Measurements from ENCODE around the gene AGGF1. TPM values are rescaled to one million over a fixed set of nuclear protein-coding genes. Genes with fewer than 3 reads are reported as not detected.

Gene AGGF1
- total and polyA plus RNA-seq, 5 donors, result 7.6 to 14.7 (median 14.6) TPM

DNA sequence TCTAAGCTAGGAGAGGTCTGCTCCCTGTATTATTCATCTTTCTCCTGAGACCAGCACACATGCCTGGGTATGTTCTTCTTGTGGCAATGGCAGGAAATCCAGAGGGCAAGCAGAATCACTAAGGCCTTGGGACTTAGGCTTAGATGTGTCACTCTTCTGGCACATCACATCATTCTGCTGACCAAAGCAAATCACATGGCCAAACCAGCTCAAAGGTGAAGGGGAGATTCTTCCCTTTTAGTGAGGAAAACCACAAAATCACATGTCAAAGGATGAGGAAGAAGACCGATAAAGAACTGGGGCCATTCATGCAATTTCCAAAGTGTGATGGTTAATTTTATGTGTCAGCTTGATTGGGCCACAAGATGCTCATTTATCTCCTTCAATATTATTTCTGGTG lies 5.7 kb upstream of the AGGF1 start:
- intact Hi-C loops (cut with DNase I), result no loop called here
- Histone ChIP-seq H3K4me3 (ENCODE audit: low read length) (no peak overlapping the region), H3K27ac (ENCODE audit: low read length) (no peak overlapping the region), H3K27me3 (ENCODE audit: control insufficient read depth, insufficient read depth) (no peaks in the 10 kb centered on the region), H3K9me3 (ENCODE audit: control insufficient read depth, low read length) (no peaks in the 10 kb centered on the region), H3K4me1 (ENCODE audit: control insufficient read depth, insufficient read depth, low read length) (no peaks in the 10 kb centered on the region)
- ATAC-seq (no peak), DNase-seq (no peak)
- 89% methylated on average over 1 of the region's 1 CpG for WGBS

DNA sequence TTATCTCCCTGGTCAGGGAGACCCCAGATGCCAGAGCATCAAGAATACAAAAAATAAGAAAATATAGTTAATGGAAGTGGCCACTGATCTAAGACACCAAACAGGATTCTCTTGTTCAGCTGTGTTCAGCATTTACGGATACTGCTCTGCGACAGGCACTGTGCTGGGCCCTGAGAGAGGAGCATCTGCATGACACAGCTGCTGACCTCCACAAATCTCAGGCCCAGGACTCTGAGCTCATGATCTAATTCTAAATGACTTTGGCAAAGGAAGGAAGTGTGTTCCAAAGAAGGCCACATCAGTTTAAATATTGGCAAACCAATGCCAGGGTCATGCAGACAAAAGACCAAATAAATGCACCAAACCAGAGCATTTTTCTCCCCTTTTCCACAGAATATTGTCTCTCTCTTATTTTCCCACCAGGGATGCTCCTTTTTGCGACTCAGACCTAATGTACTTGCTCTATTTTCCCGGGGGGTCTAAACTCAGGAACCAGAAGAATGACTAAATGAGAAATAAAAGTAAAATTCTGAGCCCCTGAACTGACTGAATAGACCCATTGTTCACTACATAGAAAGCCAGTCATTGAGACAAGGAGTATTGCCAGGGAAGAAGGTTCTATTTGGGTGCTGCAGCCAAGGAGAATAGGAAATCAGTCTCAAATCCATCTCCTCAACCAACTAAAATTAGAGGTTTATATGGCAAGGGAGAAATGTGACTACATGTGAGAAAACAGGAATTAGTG lies 1.4 kb upstream of the AGGF1 start:
- 98% methylated on average over 4 of the region's 4 CpGs for WGBS
- ATAC-seq (no peak), DNase-seq (no peak)
- peaks cover 2% of the 10 kb centered on the region for H3K4me1 ChIP-seq (ENCODE audit: control insufficient read depth, insufficient read depth, low read length)
- H3K4me3 ChIP-seq (ENCODE audit: low read length), result no peak overlapping the region
- no peak overlapping the region for H3K27ac ChIP-seq (ENCODE audit: low read length)
- intact Hi-C loops (cut with DNase I), result no loop called here
- H3K27me3 ChIP-seq (ENCODE audit: control insufficient read depth, insufficient read depth), result no peaks in the 10 kb centered on the region
- no peaks in the 10 kb centered on the region for H3K9me3 ChIP-seq (ENCODE audit: control insufficient read depth, low read length)

DNA sequence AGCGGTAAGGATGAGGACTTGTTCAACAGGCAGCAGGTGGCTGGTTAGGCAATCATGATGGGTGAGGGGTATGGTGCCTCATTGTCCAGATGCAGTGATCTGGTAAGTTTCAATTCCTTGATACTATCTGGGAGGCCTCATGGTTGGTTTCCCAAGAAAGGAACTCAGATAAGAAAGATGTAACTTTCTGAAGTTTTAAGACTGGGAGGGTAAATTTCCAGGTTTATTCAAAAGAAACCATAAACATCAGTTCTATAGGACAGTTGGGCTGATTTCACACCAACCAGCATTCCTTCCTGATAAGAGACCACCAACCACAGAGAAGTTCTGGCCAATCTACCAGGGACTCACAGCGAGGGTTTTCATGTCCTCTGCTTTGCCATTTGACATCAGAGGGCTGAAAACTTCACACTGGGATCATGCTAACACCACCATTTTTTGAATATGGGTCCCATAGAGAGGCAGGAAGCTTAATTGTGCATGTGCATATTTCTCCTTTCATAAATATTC lies 773 bp upstream of the AGGF1 start:
- intact Hi-C loops (cut with DNase I), result no loop called here
- H3K4me1 ChIP-seq (ENCODE audit: control insufficient read depth, insufficient read depth, low read length), result peaks cover 2% of the 10 kb centered on the region
- H3K4me3 ChIP-seq (ENCODE audit: low read length), result peak overlapping the region; percentile 69
- H3K9me3 ChIP-seq (ENCODE audit: control insufficient read depth, low read length), result no peaks in the 10 kb centered on the region
- WGBS, result 97% methylated on average over 2 of the region's 2 CpGs
- H3K27me3 ChIP-seq (ENCODE audit: control insufficient read depth, insufficient read depth), result no peaks in the 10 kb centered on the region
- ATAC-seq, result no peak
- peak overlapping the region; percentile 66 for H3K27ac ChIP-seq (ENCODE audit: low read length)
- no peak for DNase-seq

DNA sequence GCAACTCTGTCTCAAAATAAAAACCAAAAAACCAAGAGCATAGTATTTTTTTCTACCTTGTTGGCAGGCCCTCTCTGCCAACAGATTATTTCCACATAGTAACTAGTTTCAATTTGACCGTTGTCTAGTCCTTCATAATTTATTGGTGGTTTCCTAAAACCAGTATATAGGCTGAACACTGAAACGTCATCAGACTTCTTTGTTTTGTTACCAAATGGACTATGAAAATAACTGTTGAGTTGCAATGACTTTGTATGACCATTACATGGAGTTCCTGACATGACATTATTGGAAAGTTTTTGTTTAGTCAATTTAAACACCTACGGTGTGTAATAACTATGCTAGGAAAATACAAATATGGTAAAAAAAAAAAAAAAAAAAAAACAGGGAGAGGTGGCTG lies 1.7 kb downstream of the AGGF1 start:
- ATAC-seq, result no peak
- intact Hi-C loops (cut with DNase I), result no loop called here

DNA sequence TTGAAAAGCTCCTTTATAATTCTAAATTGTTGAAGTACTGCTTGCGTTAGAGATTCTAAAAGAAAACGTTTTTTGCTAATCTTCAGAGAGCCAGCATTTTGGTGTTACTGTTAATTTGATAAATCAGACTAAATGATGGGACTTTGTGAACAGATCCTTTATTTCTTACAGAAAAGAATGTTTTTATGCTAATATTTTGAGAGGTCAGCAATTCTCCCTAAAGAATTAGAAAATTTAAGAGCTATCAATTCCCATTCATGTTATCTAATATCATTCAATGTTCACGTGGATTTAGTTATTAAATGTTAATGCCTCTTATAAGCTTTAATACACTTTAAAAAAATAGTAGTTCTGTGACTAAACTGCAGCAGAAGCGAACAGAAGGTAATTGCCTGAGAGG lies 2.4 kb downstream of the AGGF1 start:
- intact Hi-C loops (cut with DNase I), result no loop called here
- Histone ChIP-seq H3K4me1 (ENCODE audit: control insufficient read depth, insufficient read depth, low read length) (peaks cover 2% of the 10 kb centered on the region), H3K4me3 (ENCODE audit: low read length) (no peak overlapping the region), H3K27ac (ENCODE audit: low read length) (no peak overlapping the region), H3K9me3 (ENCODE audit: control insufficient read depth, low read length) (no peaks in the 10 kb centered on the region), H3K27me3 (ENCODE audit: control insufficient read depth, insufficient read depth) (no peaks in the 10 kb centered on the region)
- WGBS, result 76% methylated on average over 4 of the region's 4 CpGs
- ATAC-seq, result no peak
- DNase-seq, result no peak

More for the DNA sequence above, 1.7 kb downstream of the AGGF1 start:
- 90% methylated on average over 3 of the region's 3 CpGs for WGBS
- H3K9me3 ChIP-seq (ENCODE audit: control insufficient read depth, low read length), result no peaks in the 10 kb centered on the region
- DNase-seq, result no peak
- no peak overlapping the region for H3K4me3 ChIP-seq (ENCODE audit: low read length)
- H3K27me3 ChIP-seq (ENCODE audit: control insufficient read depth, insufficient read depth), result no peaks in the 10 kb centered on the region
- H3K4me1 ChIP-seq (ENCODE audit: control insufficient read depth, insufficient read depth, low read length), result peaks cover 2% of the 10 kb centered on the region
- H3K27ac ChIP-seq (ENCODE audit: low read length), result no peak overlapping the region

DNA sequence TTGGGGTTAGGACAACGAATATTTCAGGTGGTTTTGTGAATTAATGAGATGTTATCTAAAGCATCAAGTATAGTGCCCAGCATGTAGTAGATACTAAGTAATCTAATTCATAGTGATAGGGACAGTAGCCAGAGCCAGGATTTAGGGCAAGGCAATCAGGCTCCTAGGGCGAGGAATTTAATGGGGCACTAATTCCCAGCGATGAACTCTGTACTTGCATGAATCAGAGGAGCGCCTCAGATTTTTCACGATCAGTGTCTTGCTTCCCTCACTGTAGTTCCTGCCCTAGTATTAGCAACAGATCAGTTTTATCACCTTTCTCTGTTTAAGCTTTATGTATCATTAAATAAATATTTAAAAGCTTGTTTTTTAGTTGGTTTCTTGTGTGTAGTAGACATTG lies 3.1 kb downstream of the AGGF1 start:
- intact Hi-C loops (cut with DNase I), result no loop called here
- no peak overlapping the region for H3K27ac ChIP-seq (ENCODE audit: low read length)
- no peaks in the 10 kb centered on the region for H3K27me3 ChIP-seq (ENCODE audit: control insufficient read depth, insufficient read depth)
- no peak overlapping the region for H3K4me3 ChIP-seq (ENCODE audit: low read length)
- H3K9me3 ChIP-seq (ENCODE audit: control insufficient read depth, low read length), result no peaks in the 10 kb centered on the region
- ATAC-seq, result no peak
- DNase-seq, result no peak
- 90% methylated on average over 5 of the region's 5 CpGs for WGBS
- peaks cover 2% of the 10 kb centered on the region for H3K4me1 ChIP-seq (ENCODE audit: control insufficient read depth, insufficient read depth, low read length)

DNA sequence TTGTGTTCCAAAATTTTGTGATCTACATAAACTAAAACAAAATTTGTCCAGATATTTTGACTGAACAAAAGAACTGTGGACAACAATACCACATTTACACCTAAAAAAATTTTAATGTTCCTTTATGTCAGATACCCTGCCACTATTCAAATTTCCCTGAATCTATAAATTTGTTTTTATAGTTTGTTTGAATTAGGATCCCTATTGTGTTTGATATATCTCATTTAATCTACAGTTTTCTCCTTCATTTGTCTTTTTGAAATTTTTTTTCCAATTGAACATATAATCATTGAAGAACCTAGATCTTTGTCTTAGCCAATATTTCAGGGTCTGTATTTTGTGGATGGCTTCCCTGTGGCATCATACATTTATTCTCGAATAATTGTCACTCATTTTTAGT lies 5.7 kb downstream of the AGGF1 start:
- WGBS, result 90% methylated on average over 1 of the region's 1 CpG
- Histone ChIP-seq H3K27ac (ENCODE audit: low read length) (no peak overlapping the region), H3K9me3 (ENCODE audit: control insufficient read depth, low read length) (no peaks in the 10 kb centered on the region), H3K27me3 (ENCODE audit: control insufficient read depth, insufficient read depth) (no peaks in the 10 kb centered on the region), H3K4me1 (ENCODE audit: control insufficient read depth, insufficient read depth, low read length) (peaks cover 2% of the 10 kb centered on the region), H3K4me3 (ENCODE audit: low read length) (no peak overlapping the region)
- DNase-seq (no peak), ATAC-seq (no peak)
- intact Hi-C loops (cut with DNase I), result no loop called here

DNA sequence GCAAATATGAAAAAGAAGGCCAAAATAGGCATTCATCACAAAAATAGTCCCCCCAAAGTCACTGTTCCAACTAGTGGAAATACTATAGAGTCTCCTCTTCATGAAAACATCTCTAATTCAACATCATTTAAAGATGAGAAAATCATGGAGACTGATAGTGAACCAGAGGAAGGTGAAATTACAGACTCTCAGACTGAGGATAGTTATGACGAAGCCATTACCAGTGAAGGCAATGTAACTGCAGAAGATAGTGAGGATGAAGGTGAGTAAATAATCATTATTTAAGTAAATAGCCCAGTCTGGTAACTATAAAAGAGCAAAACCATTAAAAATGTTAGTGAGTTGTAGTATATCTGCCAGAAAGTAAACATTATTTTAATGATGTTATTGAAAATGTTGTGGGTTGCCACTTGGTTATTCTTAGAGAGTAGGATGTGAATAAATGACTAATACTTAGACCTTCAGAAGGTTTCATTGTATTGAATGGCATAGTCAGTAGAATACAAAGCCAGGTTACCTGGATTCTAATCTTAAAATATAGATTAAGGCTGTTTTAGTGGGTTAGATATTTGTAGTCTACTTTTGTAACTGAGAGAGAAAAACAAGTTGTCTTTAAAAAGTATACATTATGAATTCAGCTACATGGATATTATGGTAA lies 16.3 kb downstream of the AGGF1 start:
- no peak overlapping the region for H3K27ac ChIP-seq (ENCODE audit: low read length)
- WGBS, result 99% methylated on average over 1 of the region's 1 CpG
- no peaks in the 10 kb centered on the region for H3K9me3 ChIP-seq (ENCODE audit: control insufficient read depth, low read length)
- H3K27me3 ChIP-seq (ENCODE audit: control insufficient read depth, insufficient read depth), result no peaks in the 10 kb centered on the region
- intact Hi-C loops (cut with DNase I), result no loop called here
- ATAC-seq (no peak), DNase-seq (no peak)
- no peak overlapping the region for H3K4me3 ChIP-seq (ENCODE audit: low read length)
- no peaks in the 10 kb centered on the region for H3K4me1 ChIP-seq (ENCODE audit: control insufficient read depth, insufficient read depth, low read length)

DNA sequence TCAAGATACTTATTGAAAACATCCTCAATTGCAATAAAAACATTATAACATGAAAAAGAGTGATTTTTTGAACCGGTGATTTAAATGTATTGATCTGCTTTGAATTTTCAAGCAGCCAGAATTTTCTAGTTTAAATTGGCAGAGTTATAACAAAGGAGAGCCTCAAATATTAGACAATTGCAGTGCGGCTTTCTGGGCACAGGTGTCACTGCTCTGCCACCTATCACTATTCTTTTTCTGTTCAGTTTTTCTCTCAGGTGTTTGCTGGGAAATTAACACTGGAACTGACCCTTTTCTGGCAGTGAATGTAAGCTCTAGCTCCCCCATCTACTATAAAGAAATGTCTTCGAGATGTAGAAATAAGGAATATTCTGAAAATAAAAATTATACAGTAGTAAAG lies 33.8 kb downstream of the AGGF1 start:
- Histone ChIP-seq H3K4me1 (ENCODE audit: control insufficient read depth, insufficient read depth, low read length) (no peaks in the 10 kb centered on the region), H3K9me3 (ENCODE audit: control insufficient read depth, low read length) (no peaks in the 10 kb centered on the region), H3K27me3 (ENCODE audit: control insufficient read depth, insufficient read depth) (no peaks in the 10 kb centered on the region), H3K27ac (ENCODE audit: low read length) (no peak overlapping the region), H3K4me3 (ENCODE audit: low read length) (no peak overlapping the region)
- DNase-seq, result no peak
- WGBS, result 74% methylated on average over 3 of the region's 3 CpGs
- intact Hi-C loops (cut with DNase I), result no loop called here
- ATAC-seq, result no peak

DNA sequence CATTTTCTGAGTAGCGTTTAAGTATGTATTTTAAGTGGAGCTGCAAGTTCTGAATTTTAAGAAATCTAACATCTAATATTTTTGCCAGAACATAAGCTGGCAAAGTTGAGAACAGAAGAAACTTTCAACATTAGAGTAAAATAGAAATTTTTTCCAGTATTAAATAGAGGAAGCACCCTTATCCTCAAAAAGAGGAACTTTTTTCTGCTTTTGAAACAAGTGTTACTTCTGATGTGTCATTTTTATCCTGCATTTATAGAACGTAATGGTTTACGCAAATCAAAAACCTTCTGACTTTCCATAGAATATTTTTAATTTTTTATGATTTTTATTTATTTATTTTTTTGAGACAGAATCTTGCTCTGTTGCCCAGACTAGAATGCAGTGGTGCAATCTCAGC lies 35.1 kb downstream of the AGGF1 start:
- Histone ChIP-seq H3K4me3 (ENCODE audit: low read length) (no peak overlapping the region), H3K4me1 (ENCODE audit: control insufficient read depth, insufficient read depth, low read length) (no peaks in the 10 kb centered on the region), H3K27me3 (ENCODE audit: control insufficient read depth, insufficient read depth) (no peaks in the 10 kb centered on the region), H3K9me3 (ENCODE audit: control insufficient read depth, low read length) (no peaks in the 10 kb centered on the region), H3K27ac (ENCODE audit: low read length) (no peak overlapping the region)
- no peak for ATAC-seq
- no peak for DNase-seq
- intact Hi-C loops (cut with DNase I), result no loop called here
- WGBS, result 85% methylated on average over 3 of the region's 3 CpGs

DNA sequence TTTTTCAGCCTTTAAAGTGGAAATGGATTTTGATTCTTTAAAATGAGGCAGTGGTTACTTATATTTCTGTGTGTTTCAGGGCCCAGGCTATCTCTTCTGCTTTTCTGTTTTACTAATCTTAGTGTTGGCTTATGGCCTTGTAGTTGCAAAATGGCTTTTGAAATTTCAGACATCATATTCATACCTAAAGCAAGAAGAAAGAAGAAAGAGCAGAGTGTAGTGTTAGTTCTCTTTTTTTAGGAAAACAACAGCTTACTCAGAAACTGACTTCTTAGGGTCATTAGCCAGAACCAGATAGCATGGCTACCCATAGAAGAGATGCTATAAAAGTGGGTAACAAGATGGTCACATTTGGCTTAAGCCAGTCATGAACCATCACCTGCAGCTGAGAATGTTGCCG lies 36.0 kb downstream of the AGGF1 start:
- no peak overlapping the region for H3K4me3 ChIP-seq (ENCODE audit: low read length)
- no peak for ATAC-seq
- WGBS, result 89% methylated on average over 1 of the region's 1 CpG
- DNase-seq, result no peak
- no peaks in the 10 kb centered on the region for H3K4me1 ChIP-seq (ENCODE audit: control insufficient read depth, insufficient read depth, low read length)
- no peaks in the 10 kb centered on the region for H3K9me3 ChIP-seq (ENCODE audit: control insufficient read depth, low read length)
- H3K27ac ChIP-seq (ENCODE audit: low read length), result no peak overlapping the region
- H3K27me3 ChIP-seq (ENCODE audit: control insufficient read depth, insufficient read depth), result no peaks in the 10 kb centered on the region
- intact Hi-C loops (cut with DNase I), result no loop called here
